CD4-positive, alpha-beta T cell (primary cell): ENCODE data around the gene TRPM4. TPM values are rescaled to one million over a fixed set of nuclear protein-coding genes. Genes with fewer than 3 reads are reported as not detected.

Experiments used
- ATAC-seq: fragments of 200-7000 bp; cut with Tn5 transposase; one replicate; pipeline ENCODE4 v1.10.0; 2022; ENCODE audit warnings: mild to moderate bottlenecking; ENCODE audit not compliant: poor library complexity
- CTCF ChIA-PET: fragments of 350-600 bp; sonication (Branson Sonifier 250); formaldehyde crosslinking; loops from one replicate; lab custom pipeline; 2021; ENCODE audit warnings: antibody characterized with exemption, inconsistent platforms; lab: Charles Lee
- POLR2A ChIA-PET: fragments of 350-600 bp; sonication (Branson Sonifier 250); formaldehyde crosslinking; loops from one replicate; lab custom pipeline; 2021; ENCODE audit warnings: antibody characterized with exemption, inconsistent platforms; lab: Charles Lee
- DNase-seq, 14 experiments: peaks; one replicate each; pipeline ENCODE4 v3.0.0-alpha.2; 2013 to 2020; ENCODE audit warnings: mixed read lengths in 2 of 14
- H3K27ac ChIP-seq, 2 donors: one replicate each; pipeline versions ENCODE4 v1.5.1 to v1.7.0; 2013; ENCODE audit warnings: low read length in 2 of 2, low read depth in 1 of 2, mild to moderate bottlenecking in 1 of 2
- H3K27me3 ChIP-seq, 2 experiments: 1 replicate in 1 of 2; 2 replicates in 1 of 2; pipeline versions ENCODE4 v1.6.1 to v1.7.0; 2013; ENCODE audit warnings: low read length in 2 of 2, control low read depth in 1 of 2, mild to moderate bottlenecking in 1 of 2, moderate library complexity in 1 of 2; ENCODE audit not compliant: insufficient read depth in 2 of 2, control insufficient read depth in 1 of 2
- H3K36me3 ChIP-seq: one replicate; pipeline ENCODE4 v1.6.1; 2013; ENCODE audit warnings: low read length, control low read depth; ENCODE audit not compliant: insufficient read depth
- H3K4me1 ChIP-seq: one replicate; pipeline ENCODE4 v1.6.1; 2013; ENCODE audit warnings: low read length, control low read depth; ENCODE audit not compliant: insufficient read depth
- H3K4me3 ChIP-seq: one replicate; pipeline ENCODE4 v1.5.1; 2013; ENCODE audit warnings: mild to moderate bottlenecking, low read length, moderate library complexity
- H3K9me3 ChIP-seq, 2 experiments: 1 replicate in 1 of 2; 2 replicates in 1 of 2; pipeline versions ENCODE4 v1.6.1 to v1.7.0; 2013; ENCODE audit warnings: low read length in 2 of 2, mild to moderate bottlenecking in 2 of 2, control low read depth in 1 of 2, moderate library complexity in 1 of 2; ENCODE audit not compliant: control insufficient read depth in 1 of 2, insufficient read depth in 1 of 2
- H3K27ac Mint-ChIP-seq: one replicate; pipeline ENCODE4 v1.8.0; 2020; ENCODE audit warnings: mixed read lengths
- H3K27me3 Mint-ChIP-seq: one replicate; pipeline ENCODE4 v1.8.0; 2021; ENCODE audit warnings: mixed read lengths
- H3K36me3 Mint-ChIP-seq: one replicate; pipeline ENCODE4 v1.8.0; 2021; ENCODE audit warnings: low read depth, mixed read lengths
- H3K4me1 Mint-ChIP-seq: one replicate; pipeline ENCODE4 v1.8.0; 2021; ENCODE audit warnings: low read depth, mixed read lengths
- H3K4me3 Mint-ChIP-seq: one replicate; pipeline ENCODE4 v1.8.0; 2020; ENCODE audit warnings: mild to moderate bottlenecking, mixed read lengths
- H3K9me3 Mint-ChIP-seq: one replicate; pipeline ENCODE4 v1.8.0; 2020; ENCODE audit warnings: mixed read lengths
- intact Hi-C, 2 experiments: fragments of 100-400 bp; cut with DNase I in 1 of 2; cut with micrococcal nuclease in 1 of 2; formaldehyde crosslinking; loops; one replicate each; pipeline versions ENCODE4 v1.15.1 to v1.9.0; 2023 to 2025; cut with DNase I, micrococcal nuclease
- total RNA-seq, 174 experiments: library from RNA in 2 of 174; stranded (reverse) in 2 of 174; gene quantifications; one replicate each; pipeline ENCODE4 v1.2.3 and lab custom pipeline; 2021 to 2026
- TF ChIP-seq, protein P1 (sequence below): fragments of 200-600 bp; IDR thresholded peaks from one replicate; pipeline ENCODE4 v1.8.0; 2022; ENCODE audit warnings: antibody characterized with exemption, mild to moderate bottlenecking

The TRPM4 gene
- total RNA-seq, 2 experiments from 2014 or later = not detected

DNA sequence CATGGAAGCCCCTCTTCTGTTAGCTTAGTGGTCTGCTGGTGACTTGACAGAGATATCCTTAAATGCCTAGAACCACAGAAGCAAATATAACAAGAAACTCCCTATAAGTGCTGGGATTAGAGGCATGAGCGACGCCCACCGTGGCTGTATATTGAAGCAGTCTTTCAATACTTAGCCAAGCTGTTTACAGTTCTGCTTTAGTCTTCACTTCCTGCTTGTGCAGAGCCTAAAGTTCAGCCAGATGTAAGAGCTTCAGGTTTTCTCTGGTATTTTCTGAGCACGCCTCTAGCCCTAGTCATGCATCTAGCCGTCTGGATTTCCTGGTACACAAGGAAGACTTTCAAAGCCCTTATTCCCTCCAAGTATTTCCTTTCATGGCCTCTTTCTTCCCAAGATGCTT, 28.5 kb downstream of the TRPM4 start:
- H3K27ac ChIP-seq = no peak overlapping the region
- ChIA-PET CTCF (no interaction called here), POLR2A (no interaction called here)
- H3K4me1 ChIP-seq = peaks cover 14% of the 10 kb centered on the region
- no peaks in the 10 kb centered on the region for H3K27me3 Mint-ChIP-seq
- ATAC-seq (no peak), DNase-seq (no peak)
- H3K36me3 ChIP-seq = no peaks in the 10 kb centered on the region
- peaks cover 15% of the 10 kb centered on the region for H3K4me1 Mint-ChIP-seq
- intact Hi-C loops = no loop called here
- peaks cover 0 to 35% of the 10 kb centered on the region in 2 experiments for H3K9me3 ChIP-seq
- H3K9me3 Mint-ChIP-seq = peaks cover 2% of the 10 kb centered on the region
- H3K36me3 Mint-ChIP-seq = no peaks in the 10 kb centered on the region
- no peak overlapping the region for H3K4me3 Mint-ChIP-seq
- TF ChIP-seq, protein P1, sequence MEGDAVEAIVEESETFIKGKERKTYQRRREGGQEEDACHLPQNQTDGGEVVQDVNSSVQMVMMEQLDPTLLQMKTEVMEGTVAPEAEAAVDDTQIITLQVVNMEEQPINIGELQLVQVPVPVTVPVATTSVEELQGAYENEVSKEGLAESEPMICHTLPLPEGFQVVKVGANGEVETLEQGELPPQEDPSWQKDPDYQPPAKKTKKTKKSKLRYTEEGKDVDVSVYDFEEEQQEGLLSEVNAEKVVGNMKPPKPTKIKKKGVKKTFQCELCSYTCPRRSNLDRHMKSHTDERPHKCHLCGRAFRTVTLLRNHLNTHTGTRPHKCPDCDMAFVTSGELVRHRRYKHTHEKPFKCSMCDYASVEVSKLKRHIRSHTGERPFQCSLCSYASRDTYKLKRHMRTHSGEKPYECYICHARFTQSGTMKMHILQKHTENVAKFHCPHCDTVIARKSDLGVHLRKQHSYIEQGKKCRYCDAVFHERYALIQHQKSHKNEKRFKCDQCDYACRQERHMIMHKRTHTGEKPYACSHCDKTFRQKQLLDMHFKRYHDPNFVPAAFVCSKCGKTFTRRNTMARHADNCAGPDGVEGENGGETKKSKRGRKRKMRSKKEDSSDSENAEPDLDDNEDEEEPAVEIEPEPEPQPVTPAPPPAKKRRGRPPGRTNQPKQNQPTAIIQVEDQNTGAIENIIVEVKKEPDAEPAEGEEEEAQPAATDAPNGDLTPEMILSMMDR = no peak
- H3K4me3 ChIP-seq = no peak overlapping the region
- no peaks in the 10 kb centered on the region for H3K27me3 ChIP-seq
- no peak overlapping the region for H3K27ac Mint-ChIP-seq

DNA sequence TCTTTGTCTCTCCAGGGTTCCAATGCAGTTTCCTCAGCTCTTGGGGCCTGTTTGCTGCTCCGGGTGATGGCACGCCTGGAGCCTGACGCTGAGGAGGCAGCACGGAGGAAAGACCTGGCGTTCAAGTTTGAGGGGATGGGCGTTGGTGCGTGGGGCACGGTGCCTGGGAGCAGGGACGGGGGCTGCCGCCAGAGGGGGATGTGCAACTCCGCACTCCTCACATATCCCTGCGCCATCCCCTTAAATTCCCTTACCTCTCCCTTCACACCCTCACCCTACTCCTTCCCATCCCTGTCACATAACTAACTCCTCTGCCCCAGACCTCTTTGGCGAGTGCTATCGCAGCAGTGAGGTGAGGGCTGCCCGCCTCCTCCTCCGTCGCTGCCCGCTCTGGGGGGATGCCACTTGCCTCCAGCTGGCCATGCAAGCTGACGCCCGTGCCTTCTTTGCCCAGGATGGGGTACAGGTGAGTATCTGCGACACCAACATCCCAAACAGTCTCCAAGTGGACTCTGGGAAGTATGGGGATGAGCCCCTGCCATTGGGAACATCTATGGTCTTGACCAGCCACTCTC, 31.1 kb downstream of the TRPM4 start:
- Histone ChIP-seq H3K36me3 (no peaks in the 10 kb centered on the region), H3K27ac (no peak overlapping the region), H3K27me3 (no peaks in the 10 kb centered on the region), H3K4me1 (peaks cover 14% of the 10 kb centered on the region), H3K4me3 (no peak overlapping the region), H3K9me3 (peaks cover 0 to 20% of the 10 kb centered on the region in 2 experiments)
- ChIA-PET POLR2A (no interaction called here), CTCF (no interaction called here)
- TF ChIP-seq, protein P1 = no peak
- Mint-ChIP-seq H3K27ac (no peak overlapping the region), H3K36me3 (no peaks in the 10 kb centered on the region), H3K27me3 (no peaks in the 10 kb centered on the region), H3K4me1 (peaks cover 15% of the 10 kb centered on the region), H3K4me3 (no peak overlapping the region), H3K9me3 (peaks cover 2% of the 10 kb centered on the region)
- DNase-seq (no peak), ATAC-seq (no peak)
- intact Hi-C loops = no loop called here

DNA sequence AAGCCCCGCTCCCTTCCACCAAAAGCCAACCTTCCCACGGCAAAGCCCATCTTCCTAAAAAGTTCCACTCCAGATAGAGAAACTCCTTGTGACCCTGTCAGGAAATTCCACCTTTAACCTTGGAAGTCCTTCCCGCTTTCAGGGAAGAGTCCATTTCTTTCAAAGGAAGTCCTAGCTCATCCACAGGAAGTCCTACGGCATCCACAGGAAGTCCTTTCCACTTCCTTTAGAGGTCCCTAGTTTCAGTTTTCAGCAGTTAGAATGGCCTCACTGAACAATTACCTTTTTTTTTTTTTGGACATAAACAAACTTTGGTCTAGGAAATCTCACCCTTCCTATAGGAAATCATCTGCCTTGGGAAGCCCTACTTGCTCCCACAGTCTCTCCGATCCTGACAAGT, 31.7 kb downstream of the TRPM4 start:
- no peak overlapping the region for H3K4me3 ChIP-seq
- Mint-ChIP-seq H3K27ac (no peak overlapping the region), H3K4me1 (peaks cover 15% of the 10 kb centered on the region), H3K36me3 (no peaks in the 10 kb centered on the region), H3K9me3 (no peaks in the 10 kb centered on the region), H3K4me3 (no peak overlapping the region), H3K27me3 (no peaks in the 10 kb centered on the region)
- H3K27ac ChIP-seq = no peak overlapping the region
- H3K9me3 ChIP-seq = peaks cover 0 to 16% of the 10 kb centered on the region in 2 experiments
- ChIA-PET POLR2A (no interaction called here), CTCF (interaction anchor here (1.4 kb wide), 1 partner anchor 10 kb away, joined by 5 read pairs; no protein-coding TSS in a partner anchor)
- no peak for DNase-seq
- no peaks in the 10 kb centered on the region for H3K36me3 ChIP-seq
- H3K4me1 ChIP-seq = peaks cover 14% of the 10 kb centered on the region
- intact Hi-C loops = no loop called here
- TF ChIP-seq, protein P1 = no peak
- no peak for ATAC-seq
- no peaks in the 10 kb centered on the region for H3K27me3 ChIP-seq
